Measurements from ENCODE around the gene DNMBP.

DNMBP gene

DNA sequence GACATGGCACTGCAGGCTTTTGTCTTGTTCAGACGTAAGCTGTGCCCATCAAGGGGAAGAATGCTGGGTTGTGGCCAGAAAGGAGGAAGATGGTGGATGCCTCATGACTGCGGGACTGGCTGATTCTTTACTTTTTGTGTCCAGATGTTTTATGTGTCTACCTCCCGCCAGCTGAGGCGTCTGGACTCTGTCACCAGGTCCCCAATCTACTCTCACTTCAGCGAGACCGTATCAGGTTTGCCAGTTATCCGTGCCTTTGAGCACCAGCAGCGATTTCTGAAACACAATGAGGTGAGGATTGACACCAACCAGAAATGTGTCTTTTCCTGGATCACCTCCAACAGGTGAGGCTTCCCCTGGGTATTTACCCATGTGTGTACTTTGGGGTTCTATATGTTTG lies 173.8 kb downstream of the DNMBP start:
- DNase-seq (ENCODE audit: low spot score): no peak

DNA sequence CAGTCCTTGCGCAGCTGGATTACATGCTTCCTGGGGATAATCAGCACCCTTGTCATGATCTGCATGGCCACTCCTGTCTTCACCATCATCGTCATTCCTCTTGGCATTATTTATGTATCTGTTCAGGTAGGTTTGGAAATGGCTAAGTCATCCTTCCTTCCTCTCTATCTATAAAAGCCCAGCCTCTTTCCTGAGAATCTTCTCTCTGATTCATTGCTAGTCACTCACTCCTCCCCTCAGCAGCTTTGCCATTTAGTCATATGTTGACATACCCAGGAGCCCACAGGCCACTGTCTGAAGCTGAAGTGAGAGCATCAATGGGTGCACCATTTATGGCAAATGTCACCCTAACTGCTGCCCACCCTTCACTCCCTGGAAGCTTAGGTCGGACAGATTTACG lies 175.3 kb downstream of the DNMBP start:
- DNase-seq (ENCODE audit: low spot score): no peak

DNA sequence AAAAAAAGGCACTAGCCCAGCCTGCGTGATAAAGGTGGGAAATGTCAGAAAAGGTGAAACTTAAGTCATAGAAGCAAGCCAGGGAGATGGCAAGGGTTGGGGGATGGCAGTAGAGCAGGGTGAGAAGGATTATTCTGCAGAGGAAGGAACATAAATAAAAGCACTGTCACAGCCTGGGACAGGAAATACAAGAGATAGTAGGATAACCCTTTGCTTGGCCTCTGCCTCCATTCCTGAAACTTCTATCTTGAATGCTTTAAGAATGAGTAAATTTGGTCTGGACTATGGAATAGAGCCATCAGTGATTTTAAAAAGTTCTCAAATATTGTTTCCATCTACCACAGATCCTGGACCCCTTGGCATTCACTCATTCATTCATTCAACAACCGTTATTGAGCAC lies 177.3 kb downstream of the DNMBP start:
- DNase-seq (ENCODE audit: low spot score): no peak

DNA sequence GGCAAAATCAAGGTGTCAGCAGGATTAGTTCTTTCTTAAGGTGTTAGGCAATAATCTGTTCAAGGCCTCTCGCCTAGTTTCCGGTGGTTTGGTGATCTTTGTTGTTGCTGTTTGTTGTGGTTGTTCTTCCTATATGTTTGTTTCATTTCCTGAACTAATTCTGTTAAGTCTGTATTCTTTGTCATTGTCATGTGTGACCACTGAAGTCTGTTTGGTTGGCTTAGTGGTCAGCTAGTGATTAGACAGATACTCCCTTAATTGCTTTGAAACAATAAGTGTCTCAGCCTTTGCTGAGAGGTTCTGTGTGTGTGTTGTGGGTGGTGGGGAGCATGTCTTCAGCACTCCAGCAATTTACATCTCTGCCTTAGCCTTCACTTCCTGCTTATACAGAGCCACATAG lies 181.3 kb downstream of the DNMBP start:
- no peak for DNase-seq (ENCODE audit: low spot score)

DNA sequence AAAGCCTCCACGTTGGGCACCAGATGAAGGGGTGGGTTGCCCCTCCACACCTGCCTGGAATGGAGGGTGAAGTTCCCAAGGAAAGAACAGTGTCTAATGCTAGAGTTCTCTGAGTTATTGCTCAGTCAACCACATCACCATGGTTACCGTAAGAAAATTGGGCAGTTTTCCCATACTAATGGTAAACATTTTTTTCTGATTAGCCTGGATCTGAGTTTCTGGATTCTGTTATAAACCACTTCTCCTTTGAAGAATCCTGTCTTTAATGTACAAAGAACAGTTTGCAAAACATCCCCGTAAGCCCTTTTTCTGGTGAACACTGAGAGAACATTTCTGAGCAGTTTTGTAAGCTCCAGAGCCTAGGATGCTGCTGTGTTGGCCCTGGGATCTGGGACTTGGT lies 181.8 kb downstream of the DNMBP start:
- DNase-seq (ENCODE audit: low spot score): no peak

Data from Ammon's horn (tissue), 1 donor.